SK-N-SH (cell line): ENCODE results near the gene USO1.

Experiments used
- CTCF ChIP-seq: fragments of 200-600 bp; sonication (generic); IDR thresholded peaks from 2 replicates; pipeline ENCODE4 v1.6.1; 2017; ENCODE audit warnings: antibody characterized with exemption, mild to moderate bottlenecking, moderate library complexity
- EP300 ChIP-seq, 2 experiments: IDR thresholded peaks; 2 replicates each; pipeline versions ENCODE4 v1.4.0 to v1.6.1; 2012; ENCODE audit warnings: borderline replicate concordance in 1 of 2, low read depth in 1 of 2, low read length in 1 of 2
- EZH2phosphoT487 ChIP-seq: fragments of 200-600 bp; sonication (generic); IDR thresholded peaks from 2 replicates; pipeline ENCODE4 v1.6.1; 2017; ENCODE audit warnings: low read depth, mixed run types, mild to moderate bottlenecking, antibody characterized with exemption, moderate library complexity, borderline replicate concordance
- FOSL2 ChIP-seq: IDR thresholded peaks from 2 replicates; pipeline ENCODE4 v1.4.0; 2012; ENCODE audit warnings: low read depth, mild to moderate bottlenecking, moderate library complexity, borderline replicate concordance
- FOXM1 ChIP-seq: IDR thresholded peaks from 2 replicates; pipeline ENCODE4 v1.4.0; 2012; ENCODE audit warnings: low read depth, mild to moderate bottlenecking
- MAX ChIP-seq: IDR thresholded peaks from 2 replicates; pipeline ENCODE4 v1.4.0; 2012; ENCODE audit warnings: low read depth
- RAD21 ChIP-seq: IDR thresholded peaks from 2 replicates; pipeline ENCODE4 v1.6.1; 2012; ENCODE audit warnings: mild to moderate bottlenecking, low read length
- RXRA ChIP-seq: IDR thresholded peaks from 2 replicates; pipeline ENCODE4 v1.4.0; 2012; ENCODE audit warnings: low read depth, mild to moderate bottlenecking, borderline replicate concordance
- SMC3 ChIP-seq: IDR thresholded peaks from 2 replicates; pipeline ENCODE4 v1.6.1; 2012; ENCODE audit warnings: low read depth, low read length, improper control_type of control experiment
- TAF1 ChIP-seq: IDR thresholded peaks from 2 replicates; pipeline ENCODE4 v1.6.1; 2012; ENCODE audit warnings: low read depth, mild to moderate bottlenecking, low read length, moderate library complexity, borderline replicate concordance
- USF2 ChIP-seq: fragments of 150-350 bp; IDR thresholded peaks from 2 replicates; pipeline ENCODE4 v1.6.1; 2017; ENCODE audit warnings: antibody characterized with exemption, low read length, low read depth, borderline replicate concordance
- YY1 ChIP-seq: IDR thresholded peaks from 2 replicates; pipeline ENCODE4 v1.4.0; 2012; ENCODE audit warnings: low read depth, mild to moderate bottlenecking
- TF ChIP-seq, protein P1 (sequence below): IDR thresholded peaks from 2 replicates; pipeline ENCODE4 v1.6.1; 2012; ENCODE audit warnings: mild to moderate bottlenecking, low read depth, low read length, moderate library complexity
- TF ChIP-seq, protein P2 (sequence below): IDR thresholded peaks from 2 replicates; pipeline ENCODE4 v1.4.0; 2012; ENCODE audit warnings: low read depth, borderline replicate concordance

DNA sequence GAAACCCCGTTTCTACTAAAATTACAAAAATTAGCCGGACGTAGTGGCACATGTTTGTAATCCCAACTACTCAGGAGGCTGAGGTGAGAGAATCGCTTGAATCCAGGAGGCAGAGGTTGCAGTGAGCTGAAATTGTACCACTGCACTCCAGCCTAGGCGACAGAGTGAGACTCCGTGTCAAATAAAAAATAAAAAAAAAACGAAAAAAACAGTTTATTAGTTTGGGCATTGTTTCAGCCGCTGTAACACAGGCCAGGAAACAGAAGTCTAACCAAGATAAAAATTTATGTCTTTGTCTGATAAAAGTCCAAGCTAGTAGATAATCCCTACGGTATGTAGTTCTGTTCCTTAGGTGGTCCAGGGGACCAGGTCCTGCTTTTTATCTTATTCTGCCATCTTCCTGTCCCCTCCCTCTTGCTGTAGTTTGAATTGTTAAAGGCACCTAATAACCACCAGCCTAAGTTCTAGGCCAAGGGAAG, 21.4 kb downstream of the USO1 start:
- TF ChIP-seq YY1 (no peak), EP300 (IDR thresholded peaks at IDR 0.05; ENCODE audit: borderline replicate concordance in 1 of 2, low read depth in 1 of 2, low read length in 1 of 2) (no peak), CTCF (no peak), FOSL2 (no peak), USF2 (no peak), FOXM1 (no peak), TAF1 (no peak), EZH2phosphoT487 (no peak), MAX (no peak), RAD21 (no peak), SMC3 (no peak), RXRA (no peak)
- TF ChIP-seq, protein P1, sequence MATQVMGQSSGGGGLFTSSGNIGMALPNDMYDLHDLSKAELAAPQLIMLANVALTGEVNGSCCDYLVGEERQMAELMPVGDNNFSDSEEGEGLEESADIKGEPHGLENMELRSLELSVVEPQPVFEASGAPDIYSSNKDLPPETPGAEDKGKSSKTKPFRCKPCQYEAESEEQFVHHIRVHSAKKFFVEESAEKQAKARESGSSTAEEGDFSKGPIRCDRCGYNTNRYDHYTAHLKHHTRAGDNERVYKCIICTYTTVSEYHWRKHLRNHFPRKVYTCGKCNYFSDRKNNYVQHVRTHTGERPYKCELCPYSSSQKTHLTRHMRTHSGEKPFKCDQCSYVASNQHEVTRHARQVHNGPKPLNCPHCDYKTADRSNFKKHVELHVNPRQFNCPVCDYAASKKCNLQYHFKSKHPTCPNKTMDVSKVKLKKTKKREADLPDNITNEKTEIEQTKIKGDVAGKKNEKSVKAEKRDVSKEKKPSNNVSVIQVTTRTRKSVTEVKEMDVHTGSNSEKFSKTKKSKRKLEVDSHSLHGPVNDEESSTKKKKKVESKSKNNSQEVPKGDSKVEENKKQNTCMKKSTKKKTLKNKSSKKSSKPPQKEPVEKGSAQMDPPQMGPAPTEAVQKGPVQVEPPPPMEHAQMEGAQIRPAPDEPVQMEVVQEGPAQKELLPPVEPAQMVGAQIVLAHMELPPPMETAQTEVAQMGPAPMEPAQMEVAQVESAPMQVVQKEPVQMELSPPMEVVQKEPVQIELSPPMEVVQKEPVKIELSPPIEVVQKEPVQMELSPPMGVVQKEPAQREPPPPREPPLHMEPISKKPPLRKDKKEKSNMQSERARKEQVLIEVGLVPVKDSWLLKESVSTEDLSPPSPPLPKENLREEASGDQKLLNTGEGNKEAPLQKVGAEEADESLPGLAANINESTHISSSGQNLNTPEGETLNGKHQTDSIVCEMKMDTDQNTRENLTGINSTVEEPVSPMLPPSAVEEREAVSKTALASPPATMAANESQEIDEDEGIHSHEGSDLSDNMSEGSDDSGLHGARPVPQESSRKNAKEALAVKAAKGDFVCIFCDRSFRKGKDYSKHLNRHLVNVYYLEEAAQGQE, result no peak
- TF ChIP-seq, protein P2, sequence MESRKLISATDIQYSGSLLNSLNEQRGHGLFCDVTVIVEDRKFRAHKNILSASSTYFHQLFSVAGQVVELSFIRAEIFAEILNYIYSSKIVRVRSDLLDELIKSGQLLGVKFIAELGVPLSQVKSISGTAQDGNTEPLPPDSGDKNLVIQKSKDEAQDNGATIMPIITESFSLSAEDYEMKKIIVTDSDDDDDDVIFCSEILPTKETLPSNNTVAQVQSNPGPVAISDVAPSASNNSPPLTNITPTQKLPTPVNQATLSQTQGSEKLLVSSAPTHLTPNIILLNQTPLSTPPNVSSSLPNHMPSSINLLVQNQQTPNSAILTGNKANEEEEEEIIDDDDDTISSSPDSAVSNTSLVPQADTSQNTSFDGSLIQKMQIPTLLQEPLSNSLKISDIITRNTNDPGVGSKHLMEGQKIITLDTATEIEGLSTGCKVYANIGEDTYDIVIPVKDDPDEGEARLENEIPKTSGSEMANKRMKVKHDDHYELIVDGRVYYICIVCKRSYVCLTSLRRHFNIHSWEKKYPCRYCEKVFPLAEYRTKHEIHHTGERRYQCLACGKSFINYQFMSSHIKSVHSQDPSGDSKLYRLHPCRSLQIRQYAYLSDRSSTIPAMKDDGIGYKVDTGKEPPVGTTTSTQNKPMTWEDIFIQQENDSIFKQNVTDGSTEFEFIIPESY, result no peak
